Erythroblast (primary cell): Measurements from ENCODE around the gene AQP10.
"Not testable (repeated sequence)": the region's sequence is repeated elsewhere in the genome, so short reads cannot be mapped to it uniquely, and the experiment has no call there.

Experiments used
- DNase-seq, 2 experiments: peaks; one replicate each; lab custom pipeline; 2025; lab: John Stamatoyannopoulos, UW
- GATA1 ChIP-seq: IDR thresholded peaks from 2 replicates; pipeline ENCODE4 v1.6.1; 2011; ENCODE audit warnings: low read depth, mild to moderate bottlenecking, control low read depth, low read length, moderate library complexity
- POLR2A ChIP-seq: IDR thresholded peaks from 2 replicates; pipeline ENCODE4 v1.6.1; 2011; ENCODE audit warnings: mild to moderate bottlenecking, low read length

AQP10 gene

DNA sequence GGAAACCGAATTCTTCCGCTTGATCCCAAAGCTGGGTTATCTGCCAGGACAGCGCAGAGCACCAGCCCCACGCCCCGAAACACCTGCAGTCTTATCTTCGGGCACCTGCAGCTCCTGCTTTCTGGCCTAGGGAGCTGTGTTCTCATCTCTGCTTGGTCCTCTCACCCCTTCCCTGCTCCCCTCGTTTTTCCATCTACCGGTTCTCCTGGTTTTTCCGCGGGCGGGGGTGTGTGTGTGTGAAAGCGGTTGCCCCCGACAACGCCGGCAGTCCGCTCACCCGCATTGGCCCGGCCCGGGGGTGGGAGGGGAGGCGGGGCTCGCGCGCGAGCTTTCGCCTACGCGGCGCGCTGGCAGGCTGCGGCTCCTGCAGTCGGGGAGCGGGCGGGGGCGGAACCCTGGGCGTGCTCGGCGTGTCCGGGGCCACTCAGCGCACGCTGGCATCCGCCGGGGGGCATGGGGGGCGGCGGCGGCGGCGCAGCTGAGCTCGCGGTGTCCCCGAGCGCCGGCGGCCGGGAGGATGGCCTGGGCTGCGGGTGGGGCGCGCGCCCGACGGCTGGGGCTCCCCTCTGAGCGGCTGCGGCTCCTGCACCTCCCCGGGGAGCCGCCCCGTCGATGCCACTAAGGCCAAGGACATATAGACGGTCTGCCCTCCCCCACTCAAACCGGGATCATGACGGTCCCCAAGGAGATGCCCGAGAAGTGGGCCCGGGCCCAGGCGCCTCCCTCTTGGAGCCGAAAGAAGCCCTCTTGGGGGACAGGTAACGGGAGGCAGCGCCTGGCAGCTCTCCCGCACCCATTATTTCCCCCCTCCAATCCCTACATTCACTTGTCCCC lies 7.6 kb downstream of the AQP10 start:
- no peak for TF ChIP-seq GATA1
- TF ChIP-seq POLR2A, result no peak
- DNase-seq, result peak; percentile 79 to 87

DNA sequence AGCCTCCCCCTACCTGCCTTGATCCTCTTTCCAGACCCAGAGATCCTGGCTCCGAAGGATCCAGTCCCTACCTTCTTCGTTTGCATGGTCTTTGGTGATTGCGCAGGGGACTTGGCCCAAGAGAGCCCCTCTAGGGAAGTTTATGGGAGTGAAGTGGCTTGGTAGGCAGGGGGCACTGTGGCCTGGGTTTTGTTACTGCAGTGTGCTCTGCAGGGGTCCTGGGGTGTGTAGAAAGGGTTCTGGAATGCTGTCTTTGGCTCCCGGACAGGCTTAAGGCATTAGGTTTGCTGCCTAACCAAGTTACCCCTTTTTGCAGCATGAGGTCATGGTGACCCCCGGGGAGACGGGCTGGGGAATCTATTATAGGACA lies 8.2 kb downstream of the AQP10 start:
- TF ChIP-seq POLR2A (no peak), GATA1 (no peak)
- DNase-seq, result no peak

DNA sequence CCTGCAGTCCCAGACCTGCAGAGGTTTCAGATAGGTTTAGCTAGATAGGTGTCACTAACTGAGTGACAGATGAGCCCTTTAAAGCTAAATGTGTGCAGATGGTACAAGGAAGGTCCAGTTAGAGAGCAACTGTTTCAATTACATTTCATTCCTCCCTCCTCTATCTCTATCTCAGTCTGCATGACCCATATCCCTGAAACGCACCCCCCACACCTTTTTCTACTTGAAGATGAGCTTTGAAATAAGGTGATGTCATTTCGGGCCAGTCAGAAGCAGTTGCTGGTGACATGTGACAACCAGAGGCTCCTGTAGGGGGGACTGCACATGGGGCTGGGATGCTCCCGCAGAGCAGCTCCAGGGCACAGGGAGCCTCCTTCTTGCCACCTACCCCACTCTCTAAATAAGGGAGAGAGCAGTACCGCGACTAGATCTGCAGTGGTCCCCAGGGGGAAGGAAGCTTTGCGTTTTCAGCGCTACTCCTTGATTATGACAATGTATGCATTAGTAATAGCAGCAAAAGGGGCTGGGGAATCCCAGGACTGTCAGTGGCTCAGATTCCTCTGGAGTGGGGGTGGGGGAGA lies 8.7 kb downstream of the AQP10 start:
- no peak for TF ChIP-seq GATA1
- no peak for TF ChIP-seq POLR2A
- peak; percentile 22 to 62 for DNase-seq

DNA sequence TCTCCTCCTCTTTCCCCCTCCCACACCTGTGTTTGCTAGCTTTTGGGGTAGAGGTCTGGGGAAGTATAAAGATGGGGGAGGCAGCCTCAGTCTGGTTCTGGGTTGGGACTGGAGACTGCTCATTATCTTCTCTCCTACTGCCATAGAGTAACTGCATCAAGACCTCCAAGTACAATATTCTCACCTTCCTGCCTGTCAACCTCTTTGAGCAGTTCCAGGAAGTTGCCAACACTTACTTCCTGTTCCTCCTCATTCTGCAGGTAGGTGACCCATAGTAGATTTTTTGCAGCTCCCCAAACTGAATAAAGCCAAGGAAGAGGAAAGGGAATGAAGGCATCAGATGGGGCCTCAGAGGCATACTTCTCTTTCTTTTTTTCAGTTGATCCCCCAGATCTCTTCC lies 9.8 kb downstream of the AQP10 start:
- no peak for DNase-seq
- TF ChIP-seq POLR2A, result no peak
- no peak for TF ChIP-seq GATA1

DNA sequence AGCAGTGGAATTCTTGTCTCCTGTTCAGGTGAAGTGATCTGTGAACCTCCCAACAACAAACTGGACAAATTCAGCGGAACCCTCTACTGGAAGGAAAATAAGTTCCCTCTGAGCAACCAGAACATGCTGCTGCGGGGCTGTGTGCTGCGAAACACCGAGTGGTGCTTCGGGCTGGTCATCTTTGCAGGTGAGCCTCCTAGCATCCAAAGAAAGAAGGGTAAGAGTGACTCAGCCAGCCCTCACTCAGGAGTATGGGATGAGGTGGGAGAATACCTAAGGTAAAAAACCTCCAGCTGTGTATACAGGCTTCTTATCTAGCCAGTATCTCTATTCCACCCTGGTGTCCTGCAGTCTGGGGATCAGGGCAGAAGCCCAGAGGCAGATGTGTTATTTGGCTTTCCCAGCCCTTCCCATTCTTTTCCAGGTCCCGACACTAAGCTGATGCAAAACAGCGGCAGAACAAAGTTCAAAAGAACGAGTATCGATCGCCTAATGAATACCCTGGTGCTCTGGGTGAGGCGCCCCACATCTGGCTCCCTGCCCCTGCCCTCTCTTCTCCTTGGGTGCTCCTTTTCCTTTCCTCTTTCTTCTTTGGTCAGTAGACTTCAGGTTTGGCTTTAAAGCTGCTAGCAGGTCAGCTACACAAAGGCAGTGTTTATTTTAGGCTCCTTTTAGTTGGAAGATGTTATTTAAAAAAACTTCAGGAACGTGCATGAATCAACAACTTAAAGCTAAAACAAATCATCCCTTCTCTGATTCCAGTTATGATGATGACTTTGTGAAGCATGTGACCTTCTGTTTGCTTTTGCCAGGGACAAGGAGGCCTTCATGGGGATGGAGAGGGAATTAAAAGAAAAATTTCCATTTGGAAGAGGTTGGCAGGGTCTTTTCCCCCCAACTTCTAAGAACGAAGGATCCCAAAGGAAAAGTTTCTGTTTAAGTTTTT lies 13.5 kb downstream of the AQP10 start:
- DNase-seq, result no peak
- no peak for TF ChIP-seq POLR2A
- TF ChIP-seq GATA1, result no peak

DNA sequence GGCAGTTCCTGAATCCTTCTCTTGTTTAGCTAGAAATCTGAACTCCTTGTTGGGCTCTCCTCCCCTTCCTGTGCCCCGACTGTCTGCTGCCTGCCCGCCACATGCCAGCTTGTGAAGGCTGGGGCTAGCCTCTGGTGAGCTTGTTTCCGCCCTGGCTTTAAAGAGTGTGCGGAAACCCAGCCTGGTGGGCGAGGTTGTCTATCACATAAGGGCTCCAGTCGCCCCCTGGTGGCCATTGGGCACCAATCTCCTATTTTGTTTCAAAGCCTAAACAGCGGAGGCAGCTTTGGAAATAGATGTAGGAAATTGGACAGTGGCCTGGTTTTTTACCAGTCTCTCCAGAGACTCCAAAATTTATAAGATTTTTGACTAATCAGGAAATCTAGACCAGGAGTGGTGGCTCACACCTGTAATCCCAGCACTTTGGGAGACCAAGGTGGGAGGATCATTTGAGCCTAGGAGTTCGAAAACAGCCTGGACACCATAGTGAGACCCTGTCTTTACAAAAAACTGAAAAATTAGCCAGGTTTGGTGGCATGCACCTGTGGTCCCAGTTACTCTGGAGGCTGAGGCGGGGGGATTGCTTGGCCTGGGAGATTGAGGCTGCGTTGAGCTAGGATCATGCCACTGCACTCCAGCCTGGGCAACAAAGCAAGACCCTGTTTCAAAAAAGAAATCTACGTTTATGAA lies 14.3 kb downstream of the AQP10 start:
- peak; percentile 85 to 92 for DNase-seq
- TF ChIP-seq GATA1 (no peak), POLR2A (no peak)

DNA sequence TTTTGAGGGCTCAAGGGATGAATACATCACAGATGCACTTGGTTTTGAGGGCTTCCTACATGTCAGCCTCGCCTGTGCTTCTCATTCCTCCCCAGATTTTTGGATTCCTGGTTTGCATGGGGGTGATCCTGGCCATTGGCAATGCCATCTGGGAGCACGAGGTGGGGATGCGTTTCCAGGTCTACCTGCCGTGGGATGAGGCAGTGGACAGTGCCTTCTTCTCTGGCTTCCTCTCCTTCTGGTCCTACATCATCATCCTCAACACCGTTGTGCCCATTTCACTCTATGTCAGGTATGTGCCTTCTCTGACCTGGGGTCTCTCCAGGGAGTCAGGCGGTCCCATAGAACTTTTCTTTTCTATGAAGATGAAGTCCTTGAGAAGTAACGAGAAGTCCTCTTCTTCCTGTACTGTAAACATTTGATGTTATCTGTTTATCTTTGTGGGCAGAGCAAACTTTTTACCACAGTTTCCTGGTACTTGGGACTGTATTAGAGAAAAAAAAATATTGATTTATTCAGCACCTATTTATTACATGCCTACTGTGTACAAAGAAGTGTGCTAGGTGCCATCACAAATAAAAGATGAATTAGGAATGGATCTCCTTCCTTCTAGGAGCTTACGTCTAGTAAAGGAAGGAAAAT lies 16.5 kb downstream of the AQP10 start:
- TF ChIP-seq GATA1, result no peak
- TF ChIP-seq POLR2A, result no peak
- no peak for DNase-seq

DNA sequence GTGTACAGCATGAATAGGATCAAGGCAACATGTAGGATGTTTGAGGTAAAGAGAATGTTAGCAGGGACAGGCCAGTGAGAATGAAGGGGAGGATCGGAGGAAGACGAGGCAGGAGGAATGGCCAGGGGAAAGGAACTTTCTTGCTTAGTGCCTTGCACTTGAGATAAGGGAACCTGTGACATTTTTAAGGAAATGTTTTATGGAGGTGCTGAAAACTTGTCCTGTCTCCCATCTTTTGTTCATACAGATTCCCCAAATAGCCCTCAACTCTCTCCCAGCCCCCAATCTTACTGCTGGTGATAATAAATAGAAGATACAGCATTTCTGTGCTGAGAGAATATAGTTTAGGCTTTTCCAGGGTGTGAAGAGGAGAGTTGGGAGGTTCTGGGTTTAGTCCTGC lies 18.0 kb downstream of the AQP10 start:
- no peak for DNase-seq
- TF ChIP-seq GATA1, result no peak
- no peak for TF ChIP-seq POLR2A

DNA sequence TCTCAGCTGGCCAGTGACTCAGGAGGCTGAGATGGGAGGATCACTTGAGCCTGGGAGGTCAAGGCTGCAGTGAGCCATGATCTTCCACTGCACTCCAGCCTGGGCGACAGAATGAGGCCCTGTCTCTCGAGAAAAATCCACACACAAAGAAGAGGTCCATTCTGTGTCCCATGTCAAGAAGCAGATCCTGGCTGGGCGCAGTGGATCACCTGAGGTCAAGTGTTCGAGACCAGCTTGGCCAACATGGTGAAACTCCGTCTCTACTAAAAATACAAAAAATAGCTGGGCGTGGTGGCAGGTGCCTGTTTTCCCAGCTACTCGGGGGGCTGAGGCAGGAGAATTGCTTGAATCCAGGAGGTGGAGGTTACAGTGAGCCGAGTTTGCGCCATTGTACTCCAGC lies 20.5 kb downstream of the AQP10 start:
- not testable (repeated sequence) for DNase-seq

DNA sequence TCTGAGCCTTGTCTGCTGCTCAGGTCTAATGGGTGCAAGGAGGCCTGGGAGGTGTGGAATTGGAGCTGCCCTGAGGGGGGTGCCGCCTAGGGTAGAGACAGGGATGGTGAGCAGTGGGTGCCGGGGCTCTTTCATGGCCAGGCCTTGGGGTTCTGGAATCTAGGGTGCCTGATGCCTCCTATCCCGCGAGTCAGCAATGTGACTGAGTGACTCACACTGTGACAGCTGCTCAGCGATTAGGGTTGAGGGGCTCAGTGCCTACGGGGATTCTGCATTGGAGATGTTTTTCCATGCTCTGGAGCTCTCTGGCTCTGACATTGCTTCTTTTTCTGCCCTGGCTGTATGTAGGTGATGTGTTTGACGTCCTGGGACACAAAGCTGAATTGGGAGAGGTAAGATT lies 21.2 kb downstream of the AQP10 start:
- TF ChIP-seq GATA1, result no peak
- TF ChIP-seq POLR2A, result no peak
- DNase-seq, result peak in 1 of 2 experiments; percentile 37

DNA sequence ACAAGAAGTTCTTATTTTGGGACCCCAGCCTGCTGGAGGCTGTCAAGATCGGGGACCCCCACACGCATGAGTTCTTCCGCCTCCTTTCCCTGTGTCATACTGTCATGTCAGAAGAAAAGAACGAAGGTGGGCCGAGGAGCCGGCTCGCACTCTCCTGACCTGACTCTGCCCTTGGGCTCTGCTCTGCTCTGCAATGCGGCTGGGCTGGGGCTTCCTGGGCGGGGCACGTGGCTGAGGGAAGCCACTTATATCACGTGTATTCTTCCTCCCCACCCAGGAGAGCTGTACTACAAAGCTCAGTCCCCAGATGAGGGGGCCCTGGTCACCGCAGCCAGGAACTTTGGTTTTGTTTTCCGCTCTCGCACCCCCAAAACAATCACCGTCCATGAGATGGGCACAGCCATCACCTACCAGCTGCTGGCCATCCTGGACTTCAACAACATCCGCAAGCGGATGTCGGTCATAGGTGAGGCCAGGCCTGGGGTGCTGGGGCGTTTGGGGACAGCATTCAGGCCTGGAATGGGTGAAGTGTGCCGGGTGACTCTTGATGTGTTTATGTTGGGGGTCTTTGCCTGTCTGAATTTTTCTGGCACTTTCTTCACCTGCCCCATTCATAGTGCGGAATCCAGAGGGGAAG lies 22.1 kb downstream of the AQP10 start:
- TF ChIP-seq GATA1 (no peak), POLR2A (no peak)
- DNase-seq, result no peak

DNA sequence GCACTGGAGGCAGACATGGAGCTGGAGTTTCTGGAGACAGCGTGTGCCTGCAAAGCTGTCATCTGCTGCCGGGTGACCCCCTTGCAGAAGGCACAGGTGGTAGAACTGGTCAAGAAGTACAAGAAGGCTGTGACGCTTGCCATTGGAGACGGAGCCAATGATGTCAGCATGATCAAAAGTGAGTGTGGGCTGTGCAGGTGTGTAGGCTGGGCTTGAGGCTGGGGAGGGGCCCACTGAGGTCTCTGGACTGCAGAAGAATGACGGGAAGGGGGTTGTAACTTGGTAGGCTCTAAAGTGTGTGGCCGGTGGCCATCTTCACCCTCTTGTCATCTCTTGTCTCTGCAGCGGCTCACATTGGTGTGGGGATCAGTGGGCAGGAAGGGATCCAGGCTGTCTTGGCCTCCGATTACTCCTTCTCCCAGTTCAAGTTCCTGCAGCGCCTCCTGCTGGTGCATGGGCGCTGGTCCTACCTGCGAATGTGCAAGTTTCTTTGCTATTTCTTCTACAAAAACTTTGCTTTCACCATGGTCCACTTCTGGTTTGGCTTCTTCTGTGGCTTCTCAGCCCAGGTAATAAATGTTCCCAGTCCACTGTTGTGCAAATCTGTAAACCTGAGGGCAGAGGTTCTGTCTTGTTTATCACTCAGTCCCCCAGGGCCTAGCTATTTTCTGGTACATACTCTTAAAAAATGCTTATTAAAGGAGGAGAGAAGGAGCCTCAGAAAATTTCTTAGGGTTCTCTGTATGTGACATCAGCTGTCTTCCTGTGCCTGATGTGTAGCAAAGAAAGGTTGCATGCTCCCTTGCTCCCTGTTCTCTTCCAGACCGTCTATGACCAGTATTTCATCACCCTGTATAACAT lies 24.3 kb downstream of the AQP10 start:
- peak; percentile 80 to 84 for DNase-seq

More for the DNA sequence above, 24.3 kb downstream of the AQP10 start:
- TF ChIP-seq GATA1 (no peak), POLR2A (no peak)
